CD4-positive, alpha-beta T cell (primary cell): ENCODE data around the gene RNF213. TPM values are rescaled to one million over a fixed set of nuclear protein-coding genes. Genes with fewer than 3 reads are reported as not detected.
A peak's percentile ranks its signal among the peaks of the same experiment; 100 is the strongest.

Experiments used
- ATAC-seq: fragments of 200-7000 bp; cut with Tn5 transposase; one replicate; pipeline ENCODE4 v1.10.0; 2022; ENCODE audit warnings: mild to moderate bottlenecking; ENCODE audit not compliant: poor library complexity
- CTCF ChIA-PET: fragments of 350-600 bp; sonication (Branson Sonifier 250); formaldehyde crosslinking; loops from one replicate; lab custom pipeline; 2021; ENCODE audit warnings: antibody characterized with exemption, inconsistent platforms; lab: Charles Lee
- POLR2A ChIA-PET: fragments of 350-600 bp; sonication (Branson Sonifier 250); formaldehyde crosslinking; loops from one replicate; lab custom pipeline; 2021; ENCODE audit warnings: antibody characterized with exemption, inconsistent platforms; lab: Charles Lee
- DNase-seq, 14 experiments: peaks; one replicate each; pipeline ENCODE4 v3.0.0-alpha.2; 2013 to 2020; ENCODE audit warnings: mixed read lengths in 2 of 14
- H3K27ac ChIP-seq, 2 donors: one replicate each; pipeline versions ENCODE4 v1.5.1 to v1.7.0; 2013; ENCODE audit warnings: low read length in 2 of 2, low read depth in 1 of 2, mild to moderate bottlenecking in 1 of 2
- H3K27me3 ChIP-seq, 2 experiments: 1 replicate in 1 of 2; 2 replicates in 1 of 2; pipeline versions ENCODE4 v1.6.1 to v1.7.0; 2013; ENCODE audit warnings: low read length in 2 of 2, control low read depth in 1 of 2, mild to moderate bottlenecking in 1 of 2, moderate library complexity in 1 of 2; ENCODE audit not compliant: insufficient read depth in 2 of 2, control insufficient read depth in 1 of 2
- H3K36me3 ChIP-seq: one replicate; pipeline ENCODE4 v1.6.1; 2013; ENCODE audit warnings: low read length, control low read depth; ENCODE audit not compliant: insufficient read depth
- H3K4me1 ChIP-seq: one replicate; pipeline ENCODE4 v1.6.1; 2013; ENCODE audit warnings: low read length, control low read depth; ENCODE audit not compliant: insufficient read depth
- H3K4me3 ChIP-seq: one replicate; pipeline ENCODE4 v1.5.1; 2013; ENCODE audit warnings: mild to moderate bottlenecking, low read length, moderate library complexity
- H3K9me3 ChIP-seq, 2 experiments: 1 replicate in 1 of 2; 2 replicates in 1 of 2; pipeline versions ENCODE4 v1.6.1 to v1.7.0; 2013; ENCODE audit warnings: low read length in 2 of 2, mild to moderate bottlenecking in 2 of 2, control low read depth in 1 of 2, moderate library complexity in 1 of 2; ENCODE audit not compliant: control insufficient read depth in 1 of 2, insufficient read depth in 1 of 2
- H3K27ac Mint-ChIP-seq: one replicate; pipeline ENCODE4 v1.8.0; 2020; ENCODE audit warnings: mixed read lengths
- H3K27me3 Mint-ChIP-seq: one replicate; pipeline ENCODE4 v1.8.0; 2021; ENCODE audit warnings: mixed read lengths
- H3K36me3 Mint-ChIP-seq: one replicate; pipeline ENCODE4 v1.8.0; 2021; ENCODE audit warnings: low read depth, mixed read lengths
- H3K4me1 Mint-ChIP-seq: one replicate; pipeline ENCODE4 v1.8.0; 2021; ENCODE audit warnings: low read depth, mixed read lengths
- H3K4me3 Mint-ChIP-seq: one replicate; pipeline ENCODE4 v1.8.0; 2020; ENCODE audit warnings: mild to moderate bottlenecking, mixed read lengths
- H3K9me3 Mint-ChIP-seq: one replicate; pipeline ENCODE4 v1.8.0; 2020; ENCODE audit warnings: mixed read lengths
- CTCF ChIP-seq: fragments of 200-600 bp; IDR thresholded peaks from one replicate; pipeline ENCODE4 v1.8.0; 2022; ENCODE audit warnings: antibody characterized with exemption, mild to moderate bottlenecking
- intact Hi-C, 2 experiments: fragments of 100-400 bp; cut with DNase I in 1 of 2; cut with micrococcal nuclease in 1 of 2; formaldehyde crosslinking; loops; one replicate each; pipeline versions ENCODE4 v1.15.1 to v1.9.0; 2023 to 2025; cut with DNase I, micrococcal nuclease
- total RNA-seq, 174 experiments: library from RNA in 2 of 174; stranded (reverse) in 2 of 174; gene quantifications; one replicate each; pipeline ENCODE4 v1.2.3 and lab custom pipeline; 2021 to 2026

RNF213 gene
- total RNA-seq, 2 experiments from 2014 or later: 290 to 312 TPM

DNA sequence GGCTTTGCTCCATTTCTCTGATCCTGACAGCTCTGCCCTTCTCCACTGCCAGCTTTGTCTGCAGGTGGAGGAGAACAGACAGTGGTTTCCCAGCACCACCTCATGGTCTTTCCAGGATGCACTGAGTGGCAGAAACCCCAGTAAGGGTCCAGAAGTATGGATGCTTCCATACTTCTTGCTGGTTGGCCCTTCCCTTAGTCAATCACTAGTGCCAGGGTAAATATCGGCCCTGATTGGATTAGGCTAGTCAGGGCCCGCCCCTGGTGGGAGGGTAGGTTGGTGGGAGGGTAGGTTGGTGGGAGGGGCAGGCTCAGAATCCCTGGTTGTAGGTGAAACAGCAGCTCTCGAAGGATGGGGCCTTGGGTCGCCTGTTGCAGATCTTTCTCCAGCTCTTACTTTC is 10.2 kb downstream of the RNF213 start:
- TF ChIP-seq CTCF: no peak
- Mint-ChIP-seq H3K4me1 (peaks cover 22% of the 10 kb centered on the region), H3K27ac (peak overlapping the region; percentile 75), H3K4me3 (peak overlapping the region; percentile 14), H3K9me3 (no peaks in the 10 kb centered on the region), H3K27me3 (no peaks in the 10 kb centered on the region), H3K36me3 (peaks cover 25% of the 10 kb centered on the region)
- Histone ChIP-seq H3K4me1 (peaks cover 82% of the 10 kb centered on the region), H3K27ac (peak overlapping the region in 1 of 2 donors; percentile 34), H3K4me3 (no peak overlapping the region), H3K9me3 (no peaks in the 10 kb centered on the region), H3K27me3 (no peaks in the 10 kb centered on the region), H3K36me3 (peaks cover 75% of the 10 kb centered on the region)
- intact Hi-C loops: no loop called here
- ChIA-PET CTCF (interaction anchor here (1.3 kb wide), 1 partner anchor 75 kb away, joined by 7 read pairs; no protein-coding TSS in a partner anchor), POLR2A (no interaction called here)
- DNase-seq (peak in 10 of 14 experiments; percentile 15 to 66 (median 38)), ATAC-seq (peak; percentile 95)

- DNase-seq (no peak), ATAC-seq (no peak)
- Mint-ChIP-seq H3K27ac (peak overlapping the region; percentile 92), H3K4me3 (no peak overlapping the region), H3K36me3 (peaks cover 35% of the 10 kb centered on the region), H3K9me3 (no peaks in the 10 kb centered on the region), H3K27me3 (no peaks in the 10 kb centered on the region), H3K4me1 (peaks cover 20% of the 10 kb centered on the region)
- peaks cover 72% of the 10 kb centered on the region for H3K36me3 ChIP-seq
- TF ChIP-seq CTCF: no peak
- peaks cover 71% of the 10 kb centered on the region for H3K4me1 ChIP-seq
- intact Hi-C loops: no loop called here
- no peak overlapping the region for H3K4me3 ChIP-seq
- ChIA-PET POLR2A (no interaction called here), CTCF (no interaction called here)
- peak overlapping the region in 1 of 2 donors; percentile 19 for H3K27ac ChIP-seq
- no peaks in the 10 kb centered on the region for H3K9me3 ChIP-seq
- no peaks in the 10 kb centered on the region for H3K27me3 ChIP-seq
These were observed 11.7 kb downstream of the RNF213 start for GRCh38 chr17:80272366-80272765.

GRCh38 chr17:80274331-80274730 is 13.7 kb downstream of the RNF213 start:
- Histone ChIP-seq H3K4me1 (peaks cover 67% of the 10 kb centered on the region), H3K36me3 (peaks cover 71% of the 10 kb centered on the region), H3K9me3 (no peaks in the 10 kb centered on the region), H3K4me3 (no peak overlapping the region), H3K27ac (peak overlapping the region in 1 of 2 donors; percentile 65), H3K27me3 (no peaks in the 10 kb centered on the region)
- ATAC-seq (no peak), DNase-seq (peak in 1 of 14 experiments; percentile 60)
- no peaks in the 10 kb centered on the region for H3K9me3 Mint-ChIP-seq
- ChIA-PET CTCF (no interaction called here), POLR2A (interaction anchor here (1.2 to 1.8 kb wide), 2 partner anchors 13 kb away, joined by 3 to 11 read pairs; partner anchors contain the start of gene RNF213)
- intact Hi-C loops: no loop called here
- peaks cover 47% of the 10 kb centered on the region for H3K36me3 Mint-ChIP-seq
- peak overlapping the region; percentile 34 for H3K4me3 Mint-ChIP-seq
- TF ChIP-seq CTCF: no peak
- H3K27ac Mint-ChIP-seq: peak overlapping the region; percentile 92
- H3K4me1 Mint-ChIP-seq: peaks cover 18% of the 10 kb centered on the region
- H3K27me3 Mint-ChIP-seq: no peaks in the 10 kb centered on the region
